Activated T-cell treated with anti-CD3 and anti-CD28 coated beads, Interleukin-2, amount 50 U/mL, for 48 hours (primary cell): ENCODE data around the gene PRTFDC1.
"Not testable (repeated sequence)": the region's sequence is repeated elsewhere in the genome, so short reads cannot be mapped to it uniquely, and the experiment has no call there.

Experiments
- DNase-seq, 2 experiments: peaks; one replicate each; pipeline ENCODE4 v3.0.0-alpha.2; 2020

Gene PRTFDC1

GRCh38 chr10:24929056-24929544, 23.3 kb downstream of the PRTFDC1 start:
- no peak for DNase-seq

- DNase-seq = no peak
These were observed 24.2 kb downstream of the PRTFDC1 start for GRCh38 chr10:24928163-24928562.

GRCh38 chr10:24926557-24926956, 25.8 kb downstream of the PRTFDC1 start:
- DNase-seq = no peak

GRCh38 chr10:24925799-24926198, 26.6 kb downstream of the PRTFDC1 start:
- no peak for DNase-seq

- DNase-seq = not testable (repeated sequence)
These were observed 27.9 kb downstream of the PRTFDC1 start for GRCh38 chr10:24924483-24924882.

- DNase-seq = peak; percentile 29 to 34
These were observed 30.1 kb downstream of the PRTFDC1 start for GRCh38 chr10:24922222-24922868.

GRCh38 chr10:24920907-24921881, 31.2 kb downstream of the PRTFDC1 start:
- DNase-seq = peak; percentile 81 to 82

- not testable (repeated sequence) for DNase-seq
These were observed 32.2 kb downstream of the PRTFDC1 start for GRCh38 chr10:24920192-24920591.

- not testable (repeated sequence) for DNase-seq
These were observed 32.8 kb downstream of the PRTFDC1 start for GRCh38 chr10:24919629-24920028.

- DNase-seq = no peak
These were observed 34.4 kb downstream of the PRTFDC1 start for GRCh38 chr10:24917979-24918378.

GRCh38 chr10:24917493-24917892, 34.9 kb downstream of the PRTFDC1 start:
- DNase-seq = no peak

- DNase-seq = no peak
These were observed 36.0 kb downstream of the PRTFDC1 start for GRCh38 chr10:24916365-24916764.

- DNase-seq = no peak
These were observed 37.1 kb downstream of the PRTFDC1 start for GRCh38 chr10:24915304-24915703.

GRCh38 chr10:24914148-24914547, 38.3 kb downstream of the PRTFDC1 start:
- no peak for DNase-seq

GRCh38 chr10:24912215-24912614, 40.2 kb downstream of the PRTFDC1 start:
- DNase-seq = no peak

- no peak for DNase-seq
These were observed 41.4 kb downstream of the PRTFDC1 start for GRCh38 chr10:24911029-24911428.

GRCh38 chr10:24910574-24910973, 41.8 kb downstream of the PRTFDC1 start:
- DNase-seq = no peak

GRCh38 chr10:24908793-24909423, 43.5 kb downstream of the PRTFDC1 start:
- peak in 1 of 2 experiments; percentile 24 for DNase-seq

GRCh38 chr10:24907956-24908355, 44.5 kb downstream of the PRTFDC1 start:
- no peak for DNase-seq

GRCh38 chr10:24906372-24906771, 46.0 kb downstream of the PRTFDC1 start:
- no peak for DNase-seq

GRCh38 chr10:24904824-24905223, 47.6 kb downstream of the PRTFDC1 start:
- no peak for DNase-seq

- no peak for DNase-seq
These were observed 50.0 kb downstream of the PRTFDC1 start for GRCh38 chr10:24902400-24902728.

- peak; percentile 38 to 41 for DNase-seq
These were observed 50.6 kb downstream of the PRTFDC1 start for GRCh38 chr10:24901686-24902399.
